ENCODE measurements around the gene CCNQ. TPM values are rescaled to one million over a fixed set of nuclear protein-coding genes. Genes with fewer than 3 reads are reported as not detected.

CCNQ gene
- total RNA-seq, 1 donor from 2014 or later = 17.3 TPM

DNA sequence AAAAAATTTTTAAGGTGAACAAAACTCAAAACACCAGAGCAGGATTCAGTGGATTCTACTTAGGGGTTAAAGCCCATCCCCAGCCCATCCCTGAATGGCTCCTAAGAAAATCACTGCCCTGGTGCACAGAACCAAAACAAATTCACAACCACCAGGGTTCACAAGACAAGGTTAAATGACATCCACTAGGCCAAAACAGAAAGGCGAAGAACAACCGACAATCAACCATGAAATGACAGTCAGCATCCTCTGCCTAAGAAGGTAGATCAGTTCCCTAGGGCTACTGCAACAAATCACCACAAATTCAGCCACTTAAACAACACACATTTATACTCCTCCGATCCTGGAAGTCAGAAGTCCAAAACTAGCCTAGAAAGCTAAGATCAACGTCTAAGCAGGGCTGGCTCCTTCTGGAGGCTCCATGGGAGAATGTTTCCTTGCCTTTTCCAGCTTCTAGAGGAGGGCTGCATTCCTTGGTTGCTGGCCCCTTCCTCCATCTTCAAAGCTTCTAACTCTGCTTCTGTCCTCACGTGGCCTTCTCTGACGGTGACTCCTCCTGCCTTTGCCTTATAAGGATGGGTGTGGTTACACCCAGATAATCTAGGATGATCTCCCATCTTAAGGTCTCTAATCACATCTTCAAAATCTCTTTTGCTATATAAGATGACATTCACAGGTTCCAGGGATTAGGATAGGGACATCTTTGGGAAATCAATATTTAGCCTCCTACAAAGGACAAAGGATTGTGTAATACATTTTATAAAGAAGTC, 1.8 kb downstream of the CCNQ start:
- DNase-seq = no peak

GRCh38 chrX:153595859-153596857, 2.8 kb downstream of the CCNQ start:
- no peak for DNase-seq

DNA sequence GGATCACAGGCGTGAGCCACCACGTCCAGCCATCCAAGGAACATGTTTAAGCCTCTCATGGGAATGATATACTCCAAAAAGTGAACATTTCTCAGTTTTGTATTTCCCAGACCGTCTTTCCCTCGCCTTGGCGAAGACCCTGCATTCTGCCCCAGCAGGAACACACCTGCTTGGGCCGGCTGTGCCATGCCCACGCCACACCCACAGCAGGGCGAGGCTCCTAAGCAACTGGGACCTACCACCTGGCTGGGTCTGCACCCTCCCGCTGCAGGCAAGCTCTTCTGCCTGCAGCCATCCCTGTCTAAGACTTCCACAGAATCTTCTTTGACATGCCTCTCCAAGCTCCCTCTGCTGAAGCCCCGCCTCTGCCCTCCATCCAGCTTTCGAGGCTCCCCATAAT, 3.6 kb downstream of the CCNQ start:
- no peak for DNase-seq

- no peak for DNase-seq
Observed at GRCh38 chrX:153593811-153594500, 5.0 kb downstream of the CCNQ start.

DNA sequence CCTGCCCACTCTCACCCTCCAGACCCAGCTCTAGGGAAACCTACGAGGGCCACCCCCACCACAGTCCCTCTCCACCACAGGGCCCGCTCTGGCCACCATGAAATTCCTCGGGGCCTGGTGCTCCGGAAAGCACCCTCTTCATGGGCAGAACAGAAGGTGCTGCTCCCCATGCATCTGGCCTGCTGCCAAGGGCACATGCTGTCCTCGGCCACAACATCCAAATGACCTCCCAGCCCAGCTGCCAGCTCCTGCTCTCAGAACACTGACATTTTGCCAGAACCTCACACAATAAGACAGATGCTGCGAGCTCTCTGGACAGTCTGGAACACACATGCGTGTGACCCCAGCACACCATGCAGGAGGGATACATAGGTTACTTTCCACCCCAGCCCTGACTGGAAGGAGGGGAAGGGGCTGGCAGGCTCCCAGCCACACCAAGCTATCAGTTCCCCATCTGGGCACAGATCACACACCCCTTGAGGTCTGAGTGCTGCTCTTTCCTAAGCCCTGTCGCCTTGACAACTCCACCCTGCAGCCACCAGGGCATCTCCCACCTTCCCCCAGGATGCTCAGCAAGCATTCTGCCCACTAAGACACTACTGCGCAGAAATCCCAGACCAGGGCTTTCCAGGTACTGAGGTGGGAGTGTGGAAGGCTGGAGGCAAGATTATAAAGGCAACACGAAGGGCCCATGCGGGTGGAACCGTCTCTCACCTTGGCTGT, 5.8 kb downstream of the CCNQ start:
- DNase-seq = peak; percentile 30

DNA sequence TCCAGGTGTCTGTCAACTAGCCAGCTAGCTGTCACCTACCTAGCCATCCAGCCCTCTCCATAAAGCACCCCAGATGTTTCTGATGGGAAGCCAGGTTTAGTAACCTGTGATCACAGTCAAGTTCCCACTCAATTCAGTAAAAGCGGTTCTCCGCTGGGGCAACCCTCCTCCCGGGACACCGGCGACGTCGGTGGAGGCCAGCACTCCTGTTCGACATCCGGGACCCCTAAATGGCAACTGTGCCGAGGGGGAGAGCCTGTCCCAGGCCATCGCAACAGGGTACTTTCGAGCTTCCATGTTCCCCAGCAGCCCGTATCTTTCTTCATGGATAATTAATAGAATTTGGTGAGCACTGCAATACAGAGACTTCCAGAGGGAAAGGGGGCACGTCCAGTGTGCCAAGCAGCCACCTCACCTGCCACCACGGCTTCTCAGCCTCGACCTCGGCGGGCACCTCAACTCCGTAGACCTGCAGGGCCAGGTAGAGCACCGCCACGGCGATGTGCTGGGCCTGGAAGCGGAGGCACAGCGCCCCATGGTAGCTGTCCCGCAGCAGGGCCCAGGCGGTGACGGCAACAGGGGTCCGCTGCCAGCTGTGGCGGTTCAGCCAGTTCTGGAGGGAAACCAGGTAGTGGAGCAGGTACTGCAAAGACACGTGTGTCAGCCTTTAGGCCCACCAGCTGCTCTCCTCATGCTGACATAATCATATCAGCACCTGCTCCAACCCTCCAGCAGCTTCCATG, 6.7 kb downstream of the CCNQ start:
- DNase-seq = no peak

GRCh38 chrX:153590961-153591956, 7.7 kb downstream of the CCNQ start:
- DNase-seq = no peak

GRCh38 chrX:153588782-153589446, 10.0 kb downstream of the CCNQ start:
- no peak for DNase-seq

DNA sequence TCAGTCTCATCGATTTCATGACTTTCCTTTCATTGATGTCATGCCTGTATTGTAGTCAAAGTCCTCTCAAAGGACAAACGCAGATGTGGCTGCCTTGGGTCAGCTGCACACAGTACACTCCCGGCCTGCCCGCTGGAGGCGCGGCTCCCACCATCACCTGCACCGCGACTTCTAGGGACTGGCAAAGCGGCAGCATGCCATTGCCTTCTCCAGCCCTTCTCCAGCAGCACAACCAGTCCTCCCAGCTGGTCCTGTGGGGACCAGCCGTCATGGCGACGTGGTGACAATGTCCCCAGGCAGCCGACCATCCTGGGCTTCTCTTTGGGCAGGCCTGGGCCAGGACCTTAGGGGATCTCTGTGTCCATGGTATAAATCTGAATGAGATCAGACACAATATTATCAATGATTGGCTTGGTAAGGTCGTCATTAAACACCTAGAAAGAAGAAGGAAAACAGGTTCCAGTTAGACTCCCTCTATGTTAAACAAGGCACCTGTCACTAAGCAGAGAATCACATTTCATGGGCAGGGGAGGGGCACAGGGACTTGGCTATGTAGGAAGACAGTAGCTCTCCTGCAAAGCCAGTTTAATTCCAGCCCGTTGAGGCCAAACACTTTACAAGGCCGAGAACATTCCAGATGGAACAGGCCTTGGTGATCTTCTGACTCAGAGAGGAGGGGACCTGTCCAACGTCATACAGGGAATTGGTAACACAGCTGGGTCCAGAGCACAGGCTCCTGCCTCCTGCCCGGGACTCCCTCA, 10.7 kb downstream of the CCNQ start:
- no peak for DNase-seq

- DNase-seq = no peak
Observed at GRCh38 chrX:153587342-153587741, 11.6 kb downstream of the CCNQ start.

DNA sequence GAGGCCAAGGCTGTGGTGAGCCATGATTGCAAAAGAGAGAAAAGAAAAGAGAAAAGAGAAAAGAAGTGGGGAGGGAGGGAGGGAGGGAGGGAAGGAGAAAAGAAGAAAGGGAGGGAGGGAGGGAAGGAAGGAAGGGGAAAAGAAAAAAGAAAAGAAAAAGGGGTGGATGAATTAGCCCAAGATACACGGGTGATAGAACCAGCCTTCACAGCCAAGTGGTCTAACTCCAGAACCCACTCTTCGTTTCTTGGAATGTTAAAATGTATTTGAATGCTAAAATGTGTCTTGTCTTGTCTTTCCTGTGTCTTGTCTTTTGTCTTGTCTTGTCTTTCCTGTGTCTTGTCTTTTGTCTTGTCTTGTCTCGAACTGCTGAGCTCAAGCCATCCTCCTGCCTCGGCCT, 13.1 kb downstream of the CCNQ start:
- DNase-seq = no peak

GRCh38 chrX:153583433-153583832, 15.5 kb downstream of the CCNQ start:
- no peak for DNase-seq

- no peak for DNase-seq
Observed at GRCh38 chrX:153582896-153583295, 16.0 kb downstream of the CCNQ start.

GRCh38 chrX:153580700-153581386, 18.1 kb downstream of the CCNQ start:
- DNase-seq = no peak

DNA sequence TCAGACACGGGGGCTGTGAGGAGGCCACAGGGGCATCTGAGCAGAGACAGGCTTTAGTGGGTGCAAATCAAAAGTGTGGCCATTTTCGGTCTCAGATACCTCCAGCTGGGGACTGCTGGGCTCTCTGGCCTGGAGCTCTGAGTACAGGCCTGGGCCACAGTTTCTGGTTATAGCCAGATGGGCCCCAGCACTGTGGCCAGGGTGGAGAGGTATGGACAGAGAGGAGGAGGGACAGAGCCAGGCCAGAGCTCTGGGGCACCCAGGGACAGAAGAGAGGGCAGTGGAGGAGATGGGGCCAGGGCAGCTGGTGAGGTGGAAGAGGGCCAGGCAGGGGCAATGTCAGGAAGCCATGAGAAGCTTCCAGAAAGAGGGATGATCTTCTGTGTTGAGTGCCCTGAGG, 20.1 kb downstream of the CCNQ start:
- no peak for DNase-seq

DNA sequence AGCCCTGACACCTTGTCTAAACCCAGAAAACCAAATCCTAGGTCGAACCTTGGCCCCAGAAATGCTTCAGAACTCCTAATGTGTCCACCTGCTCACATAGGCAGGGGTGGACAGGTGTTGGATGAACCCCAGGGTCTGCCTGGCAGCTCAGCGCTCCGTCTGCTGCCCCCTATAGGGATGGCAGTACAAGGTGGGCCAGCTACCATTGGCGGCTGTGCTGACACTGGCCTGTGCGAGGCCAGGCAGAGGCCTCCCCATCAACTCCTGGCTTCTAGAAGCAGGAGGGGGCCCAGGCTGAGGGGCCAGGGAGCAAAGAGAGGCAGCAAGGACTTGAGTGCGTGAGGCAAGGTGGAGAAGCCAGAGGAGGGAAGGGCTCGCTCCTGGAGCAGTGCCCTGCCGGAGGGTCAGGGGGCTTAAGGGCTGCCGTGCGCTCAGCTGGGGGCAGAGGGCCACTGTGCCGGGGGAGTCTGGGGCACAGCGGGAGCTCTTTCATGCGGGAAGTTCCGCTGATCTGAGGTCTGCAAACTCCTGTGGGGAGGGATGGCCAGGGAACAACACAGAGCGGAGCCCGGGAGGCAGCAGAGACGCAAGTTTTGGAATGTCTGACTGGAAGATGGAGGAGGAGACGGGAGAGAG, 20.6 kb downstream of the CCNQ start:
- no peak for DNase-seq

DNA sequence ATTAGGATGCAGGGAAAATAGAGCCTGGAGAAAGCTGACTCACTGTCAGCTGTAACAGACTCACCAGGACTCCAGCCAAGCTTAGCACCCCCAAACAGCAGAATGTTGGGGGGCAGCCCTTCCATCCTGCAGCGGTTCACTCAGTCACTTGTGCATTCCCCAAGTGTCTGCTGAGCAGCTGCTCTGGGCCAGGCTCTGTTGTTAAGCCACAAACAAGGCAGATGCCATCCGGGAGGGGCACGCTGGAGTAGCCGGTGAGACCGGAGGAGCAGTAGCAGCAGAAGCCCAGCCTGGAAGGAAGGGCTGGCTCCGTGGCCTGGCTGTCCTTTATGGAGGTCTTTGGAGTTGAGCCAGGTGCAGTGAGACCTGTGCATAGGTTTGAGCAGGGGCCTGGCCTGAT, 22.0 kb downstream of the CCNQ start:
- DNase-seq = no peak

Data from occipital lobe (tissue), 2 donors.